B cell (primary cell): Measurements from ENCODE around the gene TMED7. TPM values are rescaled to one million over a fixed set of nuclear protein-coding genes. Genes with fewer than 3 reads are reported as not detected.

Experiments
- ATAC-seq: fragments of 200-7000 bp; cut with Tn5 transposase; one replicate; pipeline ENCODE4 v1.10.0; 2021; ENCODE audit warnings: low read depth, mild to moderate bottlenecking, moderate number of reproducible peaks, moderate library complexity
- CTCF ChIA-PET: fragments of 350-600 bp; sonication (Branson Sonifier 250); formaldehyde crosslinking; loops from one replicate; lab custom pipeline; 2021; ENCODE audit warnings: antibody characterized with exemption, inconsistent platforms; lab: Charles Lee
- POLR2A ChIA-PET: fragments of 350-600 bp; sonication (Branson Sonifier 250); formaldehyde crosslinking; loops from one replicate; lab custom pipeline; 2021; ENCODE audit warnings: antibody characterized with exemption; lab: Charles Lee
- DNase-seq: peaks from one replicate; pipeline ENCODE4 v3.0.0; 2013
- H2AFZ ChIP-seq: 2 replicates; pipeline ENCODE4 v1.6.1; 2012; ENCODE audit warnings: mild to moderate bottlenecking, low read depth, low read length; ENCODE audit not compliant: insufficient read depth, poor library complexity, severe bottlenecking
- H3K27ac ChIP-seq, 2 donors: 1 replicate in 1 of 2; 2 replicates in 1 of 2; pipeline ENCODE4 v1.5.1; 2012 to 2013; ENCODE audit warnings: low read length in 2 of 2, mild to moderate bottlenecking in 2 of 2, moderate library complexity in 1 of 2
- H3K27me3 ChIP-seq, 4 experiments: fragments of 200-600 bp in 1 of 4; sonication (generic) in 1 of 4; replicated peaks in 1 of 4; 1 replicate in 2 of 4; 2 replicates in 2 of 4; pipeline versions ENCODE4 v1.6.1 to v1.7.0; 2013 to 2016; ENCODE audit warnings: low read length in 3 of 4, mild to moderate bottlenecking in 2 of 4, mixed read lengths in 1 of 4, moderate library complexity in 1 of 4; ENCODE audit not compliant: insufficient read depth in 4 of 4, control insufficient read depth in 3 of 4; ENCODE audit errors: control extremely low read depth in 1 of 4
- H3K36me3 ChIP-seq, 2 experiments: replicated peaks in 1 of 2; 1 replicate in 1 of 2; 2 replicates in 1 of 2; pipeline versions ENCODE4 v1.6.1 to v1.7.1; 2013; ENCODE audit warnings: low read length in 1 of 2; ENCODE audit not compliant: insufficient read depth in 2 of 2, control insufficient read depth in 1 of 2; ENCODE audit errors: control extremely low read depth in 1 of 2, extremely low read depth in 1 of 2
- H3K4me1 ChIP-seq, 2 donors: fragments of 200-600 bp in 1 of 2; sonication (generic) in 1 of 2; 1 replicate in 1 of 2; 2 replicates in 1 of 2; pipeline versions ENCODE4 v1.5.1 to v1.6.1; 2013 to 2017; ENCODE audit warnings: low read length in 2 of 2; ENCODE audit not compliant: control insufficient read depth in 2 of 2, insufficient read depth in 2 of 2
- H3K4me2 ChIP-seq: replicated peaks from 2 replicates; pipeline ENCODE3; 2012; ENCODE audit warnings: mild to moderate bottlenecking, low read depth, low read length; ENCODE audit not compliant: poor library complexity, severe bottlenecking
- H3K4me3 ChIP-seq, 5 experiments: fragments of 200-600 bp in 1 of 5; sonication (generic) in 1 of 5; 1 replicate in 3 of 5; 2 replicates in 2 of 5; pipeline versions ENCODE4 v1.5.1 to v1.7.0; 2011 to 2016; ENCODE audit warnings: low read length in 4 of 5, mild to moderate bottlenecking in 4 of 5, low read depth in 2 of 5, control low read depth in 1 of 5, moderate library complexity in 1 of 5; ENCODE audit not compliant: insufficient read depth in 1 of 5; ENCODE audit errors: control extremely low read depth in 1 of 5, extremely low read depth in 1 of 5
- H3K79me2 ChIP-seq: fragments of 200-600 bp; sonication (generic); one replicate; pipeline ENCODE4 v1.6.0; 2016; ENCODE audit warnings: low read length; ENCODE audit not compliant: control insufficient read depth, insufficient read depth
- H3K9ac ChIP-seq: fragments of 200-600 bp; sonication (generic); 2 replicates; pipeline ENCODE4 v1.6.1; 2017; ENCODE audit warnings: mild to moderate bottlenecking, low read length, moderate library complexity
- H3K9me3 ChIP-seq, 3 donors: one replicate each; pipeline versions ENCODE4 v1.6.1 to v1.7.1; 2013; ENCODE audit warnings: low read length in 2 of 3; ENCODE audit not compliant: control insufficient read depth in 2 of 3, insufficient read depth in 1 of 3; ENCODE audit errors: control extremely low read depth in 1 of 3
- H4K20me1 ChIP-seq: 2 replicates; pipeline ENCODE4 v1.6.0; 2012; ENCODE audit warnings: mild to moderate bottlenecking, low read length; ENCODE audit not compliant: insufficient read depth, control insufficient read depth, poor library complexity, severe bottlenecking
- H3K27ac Mint-ChIP-seq: one replicate; pipeline ENCODE4 v1.8.0; 2021; ENCODE audit warnings: mixed read lengths
- H3K27me3 Mint-ChIP-seq: one replicate; pipeline ENCODE4 v1.8.0; 2021; ENCODE audit warnings: mixed read lengths
- H3K4me1 Mint-ChIP-seq: one replicate; pipeline ENCODE4 v1.8.0; 2021; ENCODE audit warnings: mixed read lengths
- H3K4me3 Mint-ChIP-seq: one replicate; pipeline ENCODE4 v1.8.0; 2021; ENCODE audit warnings: mixed read lengths
- H3K9me3 Mint-ChIP-seq: one replicate; pipeline ENCODE4 v1.8.0; 2022; ENCODE audit warnings: mixed read lengths; ENCODE audit not compliant: insufficient read depth
- CTCF ChIP-seq: fragments of 200-600 bp; IDR thresholded peaks from one replicate; pipeline ENCODE4 v1.8.0; 2022; ENCODE audit warnings: antibody characterized with exemption, mild to moderate bottlenecking
- EZH2 ChIP-seq: IDR thresholded peaks from 2 replicates; pipeline ENCODE4 v1.6.1; 2012; ENCODE audit warnings: borderline replicate concordance, low read depth, mild to moderate bottlenecking, moderate library complexity, low read length; ENCODE audit not compliant: insufficient read depth, poor library complexity, severe bottlenecking
- WGBS: methylation state at CpG from one replicate; pipeline ENCODE4 v1.1.5; 2013; ENCODE audit warnings: missing lambda C conversion rate; ENCODE audit not compliant: insufficient coverage; 5-methylcytosine and 5-hydroxymethylcytosine counted together
- intact Hi-C: fragments of 100-400 bp; cut with micrococcal nuclease; formaldehyde crosslinking; loops from one replicate; pipeline ENCODE4 v1.10.0; 2022
- polyA plus RNA-seq: library from polyadenylated mRNA; depleted of rRNA; stranded (reverse); fragments of >200 nt; gene quantifications from 2 replicates; pipeline ENCODE4 v1.2.3, GENCODE V29; 2012
- total RNA-seq, 2 donors: library from RNA; stranded (reverse); fragments of 120-200 nt in 1 of 2; gene quantifications; 1 replicate in 1 of 2; 2 replicates in 1 of 2; pipeline versions ENCODE4 v1.2.3 to v1.2.4, GENCODE V29; 2013 to 2022

Gene TMED7
- total and polyA plus RNA-seq, 2 donors (not counting 1 experiment from before 2014, with no cell fraction given), result 17.3 to 40.4 TPM

- Histone ChIP-seq H3K27me3 (peaks cover 0 to 6% (median 2%) of the 10 kb centered on the region in 4 experiments), H3K9me3 (no peaks in the 10 kb centered on the region), H3K9ac (no peak overlapping the region), H3K4me3 (no peak overlapping the region), H3K4me2 (no peak overlapping the region), H3K79me2 (no peaks in the 10 kb centered on the region), H4K20me1 (no peaks in the 10 kb centered on the region), H2AFZ (no peak overlapping the region), H3K27ac (no peak overlapping the region), H3K4me1 (no peaks in the 10 kb centered on the region), H3K36me3 (no peaks in the 10 kb centered on the region)
- peaks cover 15% of the 10 kb centered on the region for H3K27me3 Mint-ChIP-seq
- H3K4me1 Mint-ChIP-seq, result no peaks in the 10 kb centered on the region
- no peak for ATAC-seq
- ChIA-PET CTCF (no interaction called here), POLR2A (no interaction called here)
- peaks cover 4% of the 10 kb centered on the region for H3K9me3 Mint-ChIP-seq
- no peak overlapping the region for H3K4me3 Mint-ChIP-seq
- no peak for DNase-seq
- intact Hi-C loops, result no loop called here
- no peak for TF ChIP-seq CTCF
- TF ChIP-seq EZH2, result no peak
- no peak overlapping the region for H3K27ac Mint-ChIP-seq
- no CpG with 5 or more reads among the region's 1 CpG for WGBS
These were observed 30.2 kb upstream of the TMED7 start for GRCh38 chr5:115655994-115656393.

- Mint-ChIP-seq H3K9me3 (no peaks in the 10 kb centered on the region), H3K4me3 (no peak overlapping the region), H3K4me1 (no peaks in the 10 kb centered on the region), H3K27ac (no peak overlapping the region), H3K27me3 (peaks cover 27% of the 10 kb centered on the region)
- no peak overlapping the region for H3K27ac ChIP-seq
- H3K9me3 ChIP-seq, result no peaks in the 10 kb centered on the region
- H2AFZ ChIP-seq, result no peak overlapping the region
- ChIA-PET CTCF (no interaction called here), POLR2A (no interaction called here)
- intact Hi-C loops, result no loop called here
- DNase-seq (no peak), ATAC-seq (no peak)
- TF ChIP-seq CTCF, result no peak
- TF ChIP-seq EZH2, result no peak
- peaks cover 0 to 9% (median 4%) of the 10 kb centered on the region in 4 experiments for H3K27me3 ChIP-seq
- WGBS, result no CpG with 5 or more reads among the region's 1 CpG
- H3K79me2 ChIP-seq, result no peaks in the 10 kb centered on the region
- H3K4me2 ChIP-seq, result no peak overlapping the region
- H3K36me3 ChIP-seq, result no peaks in the 10 kb centered on the region
- H3K9ac ChIP-seq, result no peak overlapping the region
- no peaks in the 10 kb centered on the region for H3K4me1 ChIP-seq
- H3K4me3 ChIP-seq, result no peak overlapping the region
- no peaks in the 10 kb centered on the region for H4K20me1 ChIP-seq
These were observed 23.7 kb upstream of the TMED7 start for GRCh38 chr5:115649541-115649940.
